GM21529 (cell line): ENCODE results near the gene CHST1.

ENCODE experiments used
- ATAC-seq: cut with Tn5 transposase; IDR thresholded peaks from one replicate; pipeline ENCODE4 v1.9.1; 2021; ENCODE audit not compliant: unreplicated experiment

The CHST1 gene, protein sequence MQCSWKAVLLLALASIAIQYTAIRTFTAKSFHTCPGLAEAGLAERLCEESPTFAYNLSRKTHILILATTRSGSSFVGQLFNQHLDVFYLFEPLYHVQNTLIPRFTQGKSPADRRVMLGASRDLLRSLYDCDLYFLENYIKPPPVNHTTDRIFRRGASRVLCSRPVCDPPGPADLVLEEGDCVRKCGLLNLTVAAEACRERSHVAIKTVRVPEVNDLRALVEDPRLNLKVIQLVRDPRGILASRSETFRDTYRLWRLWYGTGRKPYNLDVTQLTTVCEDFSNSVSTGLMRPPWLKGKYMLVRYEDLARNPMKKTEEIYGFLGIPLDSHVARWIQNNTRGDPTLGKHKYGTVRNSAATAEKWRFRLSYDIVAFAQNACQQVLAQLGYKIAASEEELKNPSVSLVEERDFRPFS

DNA sequence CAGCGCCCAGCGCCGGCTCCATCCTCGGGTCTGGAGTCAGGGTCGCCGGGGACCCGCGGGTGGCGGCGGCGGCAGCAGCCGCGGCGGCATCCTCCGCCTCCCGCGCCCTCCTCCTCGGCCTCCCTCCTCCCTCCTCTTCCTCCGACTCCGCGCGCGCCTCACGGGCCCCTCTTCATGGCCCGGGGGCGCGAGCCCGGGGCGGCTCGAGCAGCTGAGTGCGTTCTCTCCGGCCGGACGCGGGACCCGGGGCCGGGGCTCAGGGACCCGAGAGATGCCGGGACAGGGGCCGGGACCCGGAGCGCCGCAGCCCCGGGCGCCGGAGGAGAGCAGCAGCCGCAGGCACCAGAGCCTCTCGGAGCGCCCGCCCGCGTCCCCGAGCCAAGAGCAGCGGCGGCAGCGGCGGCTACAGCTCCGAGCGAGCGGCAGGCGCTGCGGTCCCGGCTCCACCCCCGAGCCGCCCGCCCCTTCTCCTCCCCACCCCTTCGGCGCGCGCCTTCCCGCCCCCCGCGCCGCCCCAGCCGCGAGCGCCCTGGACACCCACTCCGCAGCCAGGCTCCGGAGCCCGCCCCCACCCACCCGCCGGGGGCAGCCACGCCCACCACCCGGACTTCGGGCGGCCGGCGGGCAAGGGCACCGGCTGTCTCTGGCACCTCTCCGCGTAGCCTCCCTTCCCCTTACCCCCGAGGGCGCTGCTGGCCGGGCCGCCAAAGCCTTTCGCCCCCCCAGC is at the start of gene CHST1:
Gene CHST1, minus strand, starts transcription at position 417 of the 727 bp plus-strand sequence. CDS start 14,699 bp downstream, outside the sequence.
- no peak for ATAC-seq

DNA sequence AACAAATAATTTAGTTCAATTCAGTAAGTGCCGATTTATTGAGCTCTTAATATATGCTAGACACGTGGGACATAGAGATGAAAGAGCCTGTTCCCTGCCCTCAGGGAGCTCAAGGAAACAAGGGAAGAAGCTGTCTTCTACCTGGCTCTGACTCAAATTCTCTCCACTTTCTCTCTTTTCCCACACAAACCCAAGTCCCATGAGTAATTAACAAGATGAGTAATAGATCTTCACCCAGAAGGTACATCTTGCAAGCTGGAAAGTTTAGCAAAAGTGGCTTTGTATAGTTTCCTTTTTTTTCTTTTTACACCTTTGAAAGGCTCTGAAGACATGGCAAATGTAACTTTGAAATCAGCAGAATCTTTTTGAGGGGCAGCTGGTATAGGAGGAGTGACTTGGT is 48.2 kb upstream of the CHST1 start:
- no peak for ATAC-seq

DNA sequence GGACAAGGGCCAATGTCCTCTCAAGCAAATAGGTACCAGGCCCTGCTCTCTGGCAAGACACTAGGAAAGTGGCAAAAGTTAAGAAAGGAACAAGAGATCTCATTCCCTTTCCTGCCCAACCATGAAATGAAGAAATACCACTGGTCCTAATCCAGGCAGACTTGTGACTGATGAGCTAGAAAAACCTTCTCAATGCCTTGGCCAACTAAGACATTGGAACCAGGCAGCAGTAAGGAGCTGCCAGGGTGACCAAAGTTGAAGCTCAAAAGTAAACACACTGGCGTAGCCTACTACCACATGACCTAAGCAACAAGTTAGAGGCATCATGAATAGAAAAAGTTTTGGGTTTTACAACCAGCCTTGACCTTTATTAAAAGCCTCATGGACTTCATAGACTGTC is 45.1 kb upstream of the CHST1 start:
- no peak for ATAC-seq

DNA sequence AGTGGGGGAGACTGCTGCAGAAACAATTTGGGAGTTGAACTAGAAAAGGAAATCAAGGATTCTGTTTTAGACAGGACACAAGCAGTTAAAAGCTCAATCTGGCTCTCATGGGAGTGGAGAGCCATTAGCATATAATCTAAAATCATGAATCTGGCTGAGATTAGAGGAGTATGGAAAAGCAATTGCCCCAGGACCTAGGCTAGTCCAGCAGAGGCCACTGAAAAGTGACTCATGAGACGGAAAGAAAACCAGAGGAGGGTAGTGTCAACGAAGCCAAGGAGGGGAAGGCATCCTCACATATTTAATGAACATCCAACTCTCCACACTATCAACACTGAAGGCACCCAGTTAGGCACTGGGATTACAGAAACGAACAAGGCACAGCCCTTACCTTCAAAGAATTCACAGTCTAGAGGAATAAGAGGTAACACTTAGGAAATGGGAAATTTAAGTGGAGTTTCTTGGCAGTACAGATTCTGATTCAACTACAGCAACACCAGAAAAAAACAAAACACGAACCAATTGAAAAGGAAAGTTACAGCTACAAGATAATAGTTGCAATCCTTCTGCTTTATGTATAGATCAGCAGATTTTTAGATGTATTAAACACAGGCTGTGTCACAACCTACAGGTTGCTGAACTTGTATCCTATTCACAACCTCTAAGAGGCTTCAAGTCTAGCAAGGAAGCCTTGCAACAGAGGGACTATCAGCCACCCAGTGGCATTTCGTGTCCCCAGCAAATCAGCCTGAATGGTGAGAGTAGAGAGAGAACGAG is 43.7 kb upstream of the CHST1 start:
- ATAC-seq: no peak

DNA sequence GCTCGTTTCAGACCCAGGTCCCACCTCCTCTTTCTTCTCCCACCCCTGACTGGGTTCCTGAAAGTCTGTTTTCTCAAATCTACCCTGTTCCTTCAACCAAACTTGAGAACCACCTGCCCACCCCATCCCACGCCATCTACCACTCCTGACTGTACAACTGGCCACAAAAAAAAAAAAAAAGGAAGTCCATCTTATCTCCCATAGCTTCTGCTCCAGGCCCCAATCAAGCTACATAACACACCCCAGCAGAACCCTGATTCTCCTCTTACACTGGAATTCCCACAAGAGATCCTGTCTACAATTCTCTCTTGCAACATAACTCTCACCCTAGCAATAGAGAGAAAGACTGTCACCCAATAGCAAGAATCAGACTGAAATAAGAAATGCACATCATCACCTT is 39.2 kb upstream of the CHST1 start:
- ATAC-seq: no peak

DNA sequence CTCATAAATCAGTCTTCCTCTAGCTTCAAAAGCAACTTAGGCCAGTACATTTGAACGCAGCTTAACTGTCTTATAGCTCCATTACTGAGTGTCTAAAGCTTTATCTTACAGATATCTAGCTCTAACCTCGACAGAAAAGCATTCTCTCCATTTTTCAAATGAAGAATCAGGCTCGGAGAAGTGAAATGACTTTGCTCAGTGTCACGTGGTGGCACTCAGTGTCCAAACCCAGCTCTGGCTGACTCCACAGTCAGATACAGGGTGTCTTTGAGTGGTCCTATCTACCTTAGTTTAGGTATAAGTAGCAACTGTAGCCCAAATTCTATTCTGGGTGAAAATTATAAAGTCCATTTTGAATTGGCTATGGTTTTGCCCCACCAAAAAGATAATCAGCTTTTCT is 38.7 kb upstream of the CHST1 start:
- ATAC-seq: no peak

DNA sequence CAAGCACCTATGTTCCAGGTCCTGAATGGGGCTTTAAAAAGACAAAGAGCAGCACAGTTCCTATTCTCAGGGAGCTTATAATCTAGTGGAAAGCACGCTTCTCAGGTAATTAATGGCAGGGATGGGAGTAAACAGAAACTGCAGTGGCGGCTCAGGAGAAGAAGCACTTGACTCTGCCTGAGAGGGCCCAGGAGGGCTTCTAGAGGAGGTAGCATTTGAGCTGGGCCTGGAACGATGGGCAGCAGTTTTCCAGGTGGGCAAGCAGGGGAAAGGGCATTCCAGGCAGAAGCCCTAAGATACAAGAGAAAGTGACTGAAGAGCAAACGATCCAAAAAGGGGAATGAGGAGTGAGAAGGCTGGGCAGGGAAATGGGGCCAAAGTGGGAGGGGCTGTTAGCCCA is 37.1 kb upstream of the CHST1 start:
- no peak for ATAC-seq

DNA sequence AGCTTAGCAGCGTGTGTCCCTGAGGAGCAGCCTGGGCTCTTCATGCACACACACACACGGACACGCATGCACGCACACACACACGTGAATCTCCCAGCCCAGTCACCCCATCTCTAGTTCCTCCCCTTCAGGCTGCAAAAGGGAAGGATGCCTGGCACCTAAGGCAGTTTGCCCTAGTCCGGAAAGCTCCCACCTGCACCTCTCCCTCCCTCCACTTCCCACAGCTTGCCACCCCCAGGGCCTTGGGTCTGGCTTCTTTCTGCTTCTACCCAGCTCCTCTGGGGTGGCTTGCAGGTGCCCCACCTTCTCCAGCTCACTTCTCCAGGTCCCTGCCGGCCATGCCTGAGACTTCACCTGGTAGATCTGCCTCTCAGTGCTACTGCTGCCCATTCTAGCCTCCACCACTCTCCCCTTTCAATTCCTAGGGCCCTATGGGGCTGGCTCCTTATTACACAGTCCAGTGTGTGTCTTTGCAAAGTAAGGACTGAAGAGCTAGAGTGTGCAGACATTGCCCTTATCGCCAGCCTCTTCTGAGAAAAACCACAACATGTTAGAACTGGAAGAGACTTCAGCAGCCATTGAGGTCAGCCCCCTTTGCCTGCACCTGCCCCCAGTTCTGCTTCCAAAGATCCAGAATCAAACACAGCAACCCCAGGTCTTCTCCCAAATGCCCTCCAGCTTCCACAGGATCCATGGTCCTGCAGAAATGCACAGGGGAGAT is 33.5 kb upstream of the CHST1 start:
- no peak for ATAC-seq

DNA sequence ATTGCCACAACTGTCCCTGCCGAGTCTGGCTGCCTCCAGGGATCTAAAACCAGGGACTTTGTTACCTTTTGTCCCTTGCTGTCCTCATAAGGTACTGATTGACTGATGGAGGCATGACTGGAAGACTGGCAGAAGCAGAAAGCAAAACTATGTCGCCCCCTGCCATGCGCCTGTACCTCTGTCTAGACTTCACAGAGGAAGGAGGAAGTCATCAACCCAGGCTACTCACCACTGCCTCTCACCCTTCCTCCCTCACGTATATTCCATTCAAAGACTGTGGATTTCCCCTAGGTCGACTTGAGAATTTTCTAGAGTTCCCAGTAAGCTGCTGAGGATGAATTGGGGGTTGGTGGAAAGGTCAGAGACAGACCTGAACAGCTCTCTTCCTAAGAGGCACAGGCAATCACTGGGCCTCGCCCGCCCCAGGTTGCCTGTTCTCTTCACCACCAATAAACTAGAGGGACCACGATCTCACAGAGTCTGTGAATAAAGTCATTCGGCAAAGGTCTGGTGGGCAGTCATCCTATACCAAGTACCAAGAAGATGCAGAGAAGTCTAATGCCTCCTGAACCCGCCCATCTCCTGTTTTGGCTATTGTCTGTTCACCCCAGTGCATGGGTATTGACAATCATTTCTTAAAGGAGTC is 27.5 kb upstream of the CHST1 start:
- no peak for ATAC-seq

DNA sequence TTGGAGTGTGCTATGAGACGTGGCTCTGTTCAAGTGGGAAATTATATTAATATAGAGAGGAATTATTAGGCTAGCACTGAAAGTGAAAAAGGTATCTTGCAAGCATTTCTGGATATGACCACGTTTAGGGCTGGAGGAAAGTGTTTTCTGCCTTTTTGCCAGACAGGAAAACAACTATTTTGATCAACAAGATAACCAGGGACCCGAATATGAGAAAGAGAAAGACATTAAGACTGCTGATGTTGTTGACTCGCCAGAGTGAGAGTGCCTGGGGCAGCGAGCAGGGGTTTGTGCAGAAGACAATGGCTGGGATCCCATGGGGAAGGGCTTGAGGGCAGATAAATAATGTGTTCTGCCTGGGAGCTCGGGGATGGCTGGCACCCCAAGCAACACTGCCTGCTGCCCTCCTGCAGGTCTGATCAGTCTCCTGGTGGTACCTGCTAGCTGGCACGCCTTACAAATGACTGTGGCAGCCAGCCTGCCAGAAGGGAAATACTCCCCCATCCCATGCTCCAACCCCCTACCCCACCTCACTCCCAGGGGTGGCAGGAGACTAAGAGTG is 23.1 kb upstream of the CHST1 start:
- ATAC-seq: no peak

DNA sequence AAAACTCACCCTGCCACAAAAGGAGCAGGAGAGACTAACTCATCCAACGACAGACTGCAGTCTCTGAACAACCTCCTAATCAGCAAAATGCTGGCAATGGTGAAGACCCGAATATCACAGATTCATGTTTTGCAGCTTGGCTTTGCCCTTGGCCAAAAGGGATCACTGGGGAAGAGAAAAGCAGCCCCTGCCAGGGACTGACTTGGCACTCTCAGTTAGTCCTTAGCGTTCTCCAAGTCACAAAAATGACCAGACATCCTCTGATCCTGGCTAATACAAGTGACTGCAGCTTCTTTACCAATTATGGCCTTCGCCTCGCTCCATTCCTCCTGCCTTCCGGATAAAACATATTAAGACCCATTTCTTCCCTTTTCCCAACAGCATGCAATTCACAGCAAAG is 22.4 kb upstream of the CHST1 start:
- no peak for ATAC-seq

DNA sequence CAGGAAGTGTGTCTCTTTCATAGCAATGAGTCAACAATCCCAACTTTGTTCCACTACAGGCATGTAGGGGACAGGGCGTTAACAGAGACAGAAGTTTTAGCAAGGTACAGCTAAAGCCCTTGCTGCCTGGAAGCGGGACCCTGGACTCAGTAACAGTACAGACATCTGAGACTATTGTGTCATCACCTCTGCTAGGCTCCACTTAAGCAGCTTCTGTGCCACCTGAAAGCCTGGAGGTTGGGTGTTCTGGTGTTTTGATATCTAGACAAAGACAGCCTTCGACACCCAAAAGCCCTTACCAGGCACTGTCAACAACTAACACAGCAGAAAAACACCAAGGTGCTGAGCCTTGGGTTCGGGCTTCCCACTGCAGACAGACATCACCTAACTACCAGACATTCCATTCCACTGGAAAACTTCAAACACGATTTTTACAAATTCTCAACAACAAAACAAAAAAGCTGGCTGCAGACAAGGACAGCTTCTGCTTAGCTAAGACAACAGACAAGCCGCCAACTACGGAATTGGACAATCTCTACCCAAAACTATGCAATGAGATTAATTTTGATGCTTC is 20.6 kb upstream of the CHST1 start:
- ATAC-seq: no peak

DNA sequence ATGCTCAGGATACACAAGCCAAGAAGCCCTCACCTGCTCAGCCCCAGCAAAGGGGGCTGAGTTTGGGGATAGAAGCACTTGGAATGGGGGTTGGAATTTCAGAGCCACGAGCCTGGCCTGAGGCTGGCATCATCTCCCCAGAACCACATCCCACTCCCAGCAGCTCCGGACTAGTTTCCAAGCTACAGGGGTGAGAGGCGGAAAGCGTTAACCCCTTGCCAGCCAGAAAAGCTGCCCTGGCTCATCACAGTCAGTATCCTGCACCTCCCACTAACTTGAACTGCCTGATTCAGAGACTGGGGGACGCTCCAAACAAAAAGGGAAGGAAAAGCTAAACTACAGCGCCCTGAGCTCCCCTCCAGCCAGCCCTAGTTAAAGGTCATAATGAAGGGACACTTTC is 19.0 kb upstream of the CHST1 start:
- no peak for ATAC-seq

DNA sequence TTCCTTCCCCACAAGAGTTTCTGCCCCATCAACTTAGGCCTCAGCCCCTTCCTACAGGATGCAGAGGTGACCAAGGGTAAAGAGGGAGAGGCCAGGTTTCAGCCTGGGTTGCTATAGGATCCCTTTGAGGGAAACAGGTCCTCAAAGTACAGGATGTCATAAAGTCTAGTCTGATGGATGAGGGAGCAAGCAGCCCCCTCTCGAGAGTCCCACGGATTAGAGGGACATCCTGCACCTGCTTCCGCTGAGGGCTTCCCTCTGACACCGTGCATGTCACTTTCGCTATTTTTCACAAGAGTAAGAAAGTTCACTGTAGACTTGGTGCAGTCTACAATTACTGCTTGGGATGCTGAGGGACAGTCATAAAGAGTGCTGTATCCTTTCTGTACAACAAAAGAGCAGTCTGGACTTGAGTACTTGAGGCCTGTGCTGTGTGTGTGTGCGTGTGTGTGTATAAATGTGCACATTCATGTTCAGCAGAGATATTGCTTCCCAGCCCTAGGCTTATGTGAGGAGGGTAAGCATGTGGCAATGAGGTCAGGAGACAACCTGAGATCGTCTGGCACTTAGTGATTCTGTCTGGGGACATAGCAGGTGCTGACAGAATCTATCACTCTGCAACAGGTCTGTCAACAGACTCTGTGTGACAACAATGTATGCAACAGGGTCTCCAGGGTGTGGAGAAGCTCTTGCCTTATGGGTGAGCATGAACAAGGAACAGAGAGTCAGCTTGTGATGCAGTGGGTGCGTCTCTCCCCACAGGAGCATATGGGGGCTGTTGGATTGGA is 18.0 kb upstream of the CHST1 start:
- no peak for ATAC-seq

DNA sequence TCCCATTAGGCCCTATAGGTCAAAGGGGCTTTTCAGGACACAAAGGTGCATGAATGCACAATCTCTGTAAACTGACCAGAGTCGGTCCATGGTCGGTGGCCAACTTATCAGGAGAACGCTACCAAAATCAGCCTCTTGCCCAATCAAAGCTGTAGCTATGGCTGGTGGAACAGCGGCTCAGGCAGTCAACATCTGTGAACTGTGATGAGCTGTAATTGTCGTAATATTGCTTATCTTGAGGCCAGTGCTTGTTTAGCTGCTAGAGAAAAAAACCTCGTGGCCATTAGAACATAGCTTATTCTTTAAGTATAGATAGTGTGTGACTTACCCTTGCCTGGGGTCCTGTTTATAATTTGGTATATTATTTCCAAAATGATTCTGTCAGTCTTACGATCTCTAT is 14.4 kb upstream of the CHST1 start:
- ATAC-seq: no peak

DNA sequence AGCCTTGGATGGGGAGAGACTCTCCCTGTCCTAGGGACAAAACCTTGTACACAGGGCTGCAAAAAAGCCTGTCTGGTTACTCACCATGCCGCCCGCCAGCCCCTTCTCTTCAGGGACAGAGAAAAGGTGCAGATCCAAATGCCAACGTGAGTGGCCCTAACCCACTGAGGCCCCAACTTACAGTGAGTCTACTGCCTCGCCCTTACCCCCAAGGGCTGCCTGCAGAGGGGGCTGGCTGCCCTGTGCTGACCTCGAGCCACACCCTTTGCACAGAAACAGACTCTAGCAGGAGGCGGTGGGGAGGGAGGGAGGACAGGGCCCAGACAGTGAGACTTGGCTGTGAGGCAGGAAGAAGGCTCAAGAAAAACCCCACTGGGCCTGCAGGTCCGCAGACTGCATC is 13.6 kb upstream of the CHST1 start:
- no peak for ATAC-seq

DNA sequence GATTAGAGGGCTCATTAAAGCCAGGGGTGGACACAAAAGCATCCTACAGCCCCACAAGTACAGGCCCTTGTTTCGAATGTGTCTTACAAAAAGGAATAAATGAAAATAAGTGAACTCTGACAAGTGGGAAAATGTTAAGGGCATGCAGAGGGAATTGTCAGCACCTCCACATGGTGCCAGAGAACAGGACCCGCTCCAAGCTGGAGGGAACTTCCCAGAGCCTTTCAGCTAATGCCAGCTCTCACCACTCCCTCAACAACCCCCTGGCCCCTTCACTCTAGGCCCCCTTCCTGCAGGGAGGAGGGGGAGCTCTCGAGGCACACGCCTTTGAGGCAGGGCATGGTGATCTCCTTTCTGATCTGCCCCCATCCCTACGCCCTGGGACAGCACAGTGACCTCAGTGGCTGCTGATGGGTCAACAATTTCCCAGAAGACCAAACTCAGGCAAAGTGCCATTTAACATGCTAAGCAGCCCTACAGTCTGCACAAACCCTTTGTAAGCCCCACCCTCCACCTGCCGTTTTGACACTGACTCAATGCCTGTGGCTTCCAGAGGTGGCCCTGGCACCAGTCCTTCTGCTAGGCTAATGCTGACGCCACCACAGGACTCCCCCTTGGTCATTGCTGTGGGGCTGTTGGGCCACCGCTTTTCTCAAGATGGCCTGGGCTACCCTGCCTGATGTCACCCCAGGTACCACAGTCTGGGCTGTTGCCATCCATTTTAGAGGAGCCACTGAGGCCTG is 12.5 kb upstream of the CHST1 start:
- ATAC-seq: no peak

DNA sequence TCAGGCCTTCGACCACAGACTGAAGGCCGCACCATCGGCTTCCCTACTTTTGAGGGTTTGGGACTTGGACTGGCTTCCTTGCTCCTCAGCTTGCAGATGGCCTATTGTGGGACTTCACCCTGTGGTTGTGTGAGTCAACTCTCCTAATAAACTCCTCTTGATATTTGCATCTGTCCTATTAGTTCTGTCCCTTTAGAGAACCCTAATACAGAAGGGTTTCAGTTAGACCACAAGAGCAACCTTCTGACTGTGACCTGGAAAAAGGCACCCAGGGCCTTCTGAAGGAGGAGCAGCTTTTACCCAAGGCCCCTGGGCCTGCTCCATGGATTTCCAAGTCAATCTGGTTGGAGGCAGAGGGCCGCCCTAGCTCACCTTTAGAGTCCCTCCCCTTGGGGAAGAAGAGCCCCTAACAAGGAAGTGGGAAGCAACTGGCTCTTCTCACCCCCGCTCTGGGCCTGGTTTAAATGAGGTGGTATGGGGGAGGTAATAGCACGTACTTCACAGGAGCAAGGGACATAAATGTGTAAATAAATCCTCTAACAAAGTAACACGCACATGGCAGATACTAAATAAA is 11.2 kb upstream of the CHST1 start:
- ATAC-seq: peak; percentile 94
